C4-2B (cell line): ENCODE measurements around the gene C1QTNF6.

ENCODE experiments used
- CTCF ChIP-seq: fragments of 450-650 bp; conservative IDR thresholded peaks from 2 replicates; pipeline ENCODE4 v1.5.1; 2017; ENCODE audit warnings: mild to moderate bottlenecking
- ZFX ChIP-seq: fragments of 450-650 bp; IDR thresholded peaks from 2 replicates; pipeline ENCODE4 v1.6.1; 2017

- TF ChIP-seq CTCF (no peak), ZFX (no peak)
Measured at GRCh38 chr22:37179126-37179470, 8.9 kb downstream of the C1QTNF6 start.
